Gastrocnemius medialis (tissue), 4 donors: ENCODE measurements around the gene OBSCN.

Source experiments
- POLR2A ChIP-seq, 2 donors: fragments of 450-650 bp; IDR thresholded peaks; one replicate each; pipeline ENCODE4 v1.6.1; 2017; ENCODE audit warnings: antibody characterized with exemption in 2 of 2, mild to moderate bottlenecking in 2 of 2, moderate library complexity in 2 of 2
- TF ChIP-seq, protein P1 (sequence below), 5 experiments: fragments of 450-650 bp in 3 of 5; fragments of 200-600 bp in 2 of 5; sonication (generic) in 2 of 5; IDR thresholded peaks in 4 of 5; conservative IDR thresholded peaks in 1 of 5; 1 replicate in 4 of 5; 2 replicates in 1 of 5; pipeline ENCODE4 v1.5.1; 2016 to 2019; ENCODE audit warnings: antibody characterized with exemption in 5 of 5, mild to moderate bottlenecking in 3 of 5, moderate library complexity in 3 of 5

DNA sequence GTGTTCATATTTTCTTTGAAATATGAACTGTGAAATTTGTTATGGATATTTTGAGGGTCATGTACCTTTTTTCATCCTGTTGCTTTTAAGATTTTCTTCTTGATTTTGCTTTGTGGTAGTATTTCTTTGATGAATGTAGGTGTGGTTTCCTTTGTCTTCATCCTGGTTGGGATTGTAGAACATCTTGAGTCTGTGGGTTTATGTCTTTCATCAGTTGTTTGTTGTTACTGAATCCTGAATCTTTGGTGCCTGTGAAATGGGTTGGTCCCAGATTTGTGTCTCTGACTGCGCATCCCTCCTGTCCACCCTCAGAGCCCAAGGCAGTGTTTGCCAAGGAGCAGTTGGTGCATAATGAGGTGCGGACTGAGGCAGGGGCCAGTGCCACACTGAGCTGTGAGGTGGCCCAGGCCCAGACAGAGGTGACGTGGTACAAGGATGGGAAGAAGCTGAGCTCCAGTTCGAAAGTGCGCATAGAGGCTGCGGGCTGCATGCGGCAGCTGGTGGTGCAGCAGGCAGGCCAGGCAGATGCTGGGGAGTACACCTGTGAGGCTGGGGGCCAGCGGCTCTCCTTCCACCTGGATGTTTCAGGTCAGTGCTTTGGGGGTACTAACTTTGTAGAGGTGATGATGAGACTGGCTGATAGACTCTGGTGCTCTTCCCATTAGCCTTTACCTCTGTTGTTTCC lies 38.5 kb downstream of the OBSCN start:
- TF ChIP-seq, protein P1, sequence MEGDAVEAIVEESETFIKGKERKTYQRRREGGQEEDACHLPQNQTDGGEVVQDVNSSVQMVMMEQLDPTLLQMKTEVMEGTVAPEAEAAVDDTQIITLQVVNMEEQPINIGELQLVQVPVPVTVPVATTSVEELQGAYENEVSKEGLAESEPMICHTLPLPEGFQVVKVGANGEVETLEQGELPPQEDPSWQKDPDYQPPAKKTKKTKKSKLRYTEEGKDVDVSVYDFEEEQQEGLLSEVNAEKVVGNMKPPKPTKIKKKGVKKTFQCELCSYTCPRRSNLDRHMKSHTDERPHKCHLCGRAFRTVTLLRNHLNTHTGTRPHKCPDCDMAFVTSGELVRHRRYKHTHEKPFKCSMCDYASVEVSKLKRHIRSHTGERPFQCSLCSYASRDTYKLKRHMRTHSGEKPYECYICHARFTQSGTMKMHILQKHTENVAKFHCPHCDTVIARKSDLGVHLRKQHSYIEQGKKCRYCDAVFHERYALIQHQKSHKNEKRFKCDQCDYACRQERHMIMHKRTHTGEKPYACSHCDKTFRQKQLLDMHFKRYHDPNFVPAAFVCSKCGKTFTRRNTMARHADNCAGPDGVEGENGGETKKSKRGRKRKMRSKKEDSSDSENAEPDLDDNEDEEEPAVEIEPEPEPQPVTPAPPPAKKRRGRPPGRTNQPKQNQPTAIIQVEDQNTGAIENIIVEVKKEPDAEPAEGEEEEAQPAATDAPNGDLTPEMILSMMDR (IDR thresholded peaks at IDR 0.05 in 4 of 5, conservative IDR thresholded peaks at IDR 0.05 in 1 of 5), result no peak
- no peak for TF ChIP-seq POLR2A (IDR thresholded peaks at IDR 0.05)
